GM21723 (cell line): ENCODE measurements around the gene TMEM186.
"Not testable (repeated sequence)": the region's sequence is repeated elsewhere in the genome, so short reads cannot be mapped to it uniquely, and the experiment has no call there.

Experiments used
- ATAC-seq: cut with Tn5 transposase; IDR thresholded peaks from one replicate; pipeline ENCODE4 v1.9.1; 2021; ENCODE audit warnings: mild to moderate bottlenecking, moderate library complexity; ENCODE audit not compliant: unreplicated experiment

Gene TMEM186

GRCh38 chr16:8812162-8812843 is 14.9 kb upstream of the TMEM186 start:
- no peak for ATAC-seq

GRCh38 chr16:8808613-8809353 is 11.3 kb upstream of the TMEM186 start:
- ATAC-seq: no peak

GRCh38 chr16:8808009-8808408 is 10.6 kb upstream of the TMEM186 start:
- no peak for ATAC-seq

- ATAC-seq: no peak
Observed at GRCh38 chr16:8807189-8807588, 9.8 kb upstream of the TMEM186 start.

- ATAC-seq: no peak
Observed at GRCh38 chr16:8806272-8806983, 9.0 kb upstream of the TMEM186 start.

- no peak for ATAC-seq
Observed at GRCh38 chr16:8804313-8804712, 6.9 kb upstream of the TMEM186 start.

- ATAC-seq: not testable (repeated sequence)
Observed at GRCh38 chr16:8803733-8804132, 6.3 kb upstream of the TMEM186 start.

GRCh38 chr16:8801701-8802100 is 4.3 kb upstream of the TMEM186 start:
- ATAC-seq: no peak

- ATAC-seq: no peak
Observed at GRCh38 chr16:8798535-8799157, 1.2 kb upstream of the TMEM186 start.

- peak; percentile 7 for ATAC-seq
Observed at GRCh38 chr16:8798174-8798527, 712 bp upstream of the TMEM186 start.

GRCh38 chr16:8796469-8797363 is 723 bp downstream of the TMEM186 start:
- no peak for ATAC-seq

GRCh38 chr16:8795818-8796217 is 1.6 kb downstream of the TMEM186 start:
- ATAC-seq: no peak

GRCh38 chr16:8795091-8795490 is 2.3 kb downstream of the TMEM186 start:
- no peak for ATAC-seq

GRCh38 chr16:8788578-8789172 is 8.8 kb downstream of the TMEM186 start:
- ATAC-seq: no peak

- not testable (repeated sequence) for ATAC-seq
Observed at GRCh38 chr16:8786316-8786715, 11.1 kb downstream of the TMEM186 start.

GRCh38 chr16:8785408-8785807 is 12.0 kb downstream of the TMEM186 start:
- no peak for ATAC-seq

GRCh38 chr16:8782673-8783072 is 14.8 kb downstream of the TMEM186 start:
- ATAC-seq: no peak

- no peak for ATAC-seq
Observed at GRCh38 chr16:8781797-8782196, 15.6 kb downstream of the TMEM186 start.

GRCh38 chr16:8777217-8777616 is 20.2 kb downstream of the TMEM186 start:
- ATAC-seq: no peak

- no peak for ATAC-seq
Observed at GRCh38 chr16:8776129-8776584, 21.3 kb downstream of the TMEM186 start.
